ENCODE results near the gene CBLN2.

Gene CBLN2

DNA sequence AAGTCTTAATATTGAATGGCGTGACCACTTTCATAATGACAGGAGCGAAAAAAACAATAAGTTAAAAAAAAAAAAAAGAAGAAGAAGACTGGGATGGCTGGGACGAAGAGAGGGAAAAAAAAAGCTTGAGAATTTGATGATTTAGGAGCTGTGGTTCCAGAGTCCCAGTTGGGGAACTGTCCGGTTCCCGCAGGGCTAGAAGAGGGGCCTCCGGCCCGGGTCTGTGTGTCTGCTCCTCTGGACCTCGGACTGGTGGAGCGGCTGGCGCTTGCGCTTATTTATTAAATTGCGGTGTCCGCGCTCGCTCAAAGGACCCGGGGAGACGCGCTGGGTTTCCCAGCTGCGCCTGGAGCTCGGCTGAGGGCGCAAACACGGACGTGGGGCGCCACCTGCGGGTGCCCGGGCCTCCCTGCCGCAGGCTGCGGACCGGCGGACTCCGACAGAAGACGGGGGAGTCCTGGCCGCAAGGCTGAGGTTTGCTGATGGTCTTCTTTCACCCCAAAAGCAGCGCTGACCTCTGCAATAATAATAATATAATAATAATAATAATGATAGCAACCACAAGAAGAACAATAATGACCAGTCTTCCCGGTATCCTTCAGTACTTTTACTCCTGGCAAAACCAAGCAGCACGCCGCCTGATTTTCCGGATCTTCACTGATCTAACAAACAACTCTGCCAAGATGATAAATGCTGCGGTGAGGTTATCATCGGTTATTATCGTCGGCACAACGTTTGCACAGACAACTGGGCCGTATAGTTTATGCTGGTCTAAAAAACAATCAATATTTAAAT is at the start of gene CBLN2:
TSS of gene CBLN2 (minus strand) at position 251 of the 795 bp plus-strand sequence. CDS start 2,182 bp downstream, outside the sequence.
- peak; percentile 20 for DNase-seq (ENCODE audit: low read depth)

DNA sequence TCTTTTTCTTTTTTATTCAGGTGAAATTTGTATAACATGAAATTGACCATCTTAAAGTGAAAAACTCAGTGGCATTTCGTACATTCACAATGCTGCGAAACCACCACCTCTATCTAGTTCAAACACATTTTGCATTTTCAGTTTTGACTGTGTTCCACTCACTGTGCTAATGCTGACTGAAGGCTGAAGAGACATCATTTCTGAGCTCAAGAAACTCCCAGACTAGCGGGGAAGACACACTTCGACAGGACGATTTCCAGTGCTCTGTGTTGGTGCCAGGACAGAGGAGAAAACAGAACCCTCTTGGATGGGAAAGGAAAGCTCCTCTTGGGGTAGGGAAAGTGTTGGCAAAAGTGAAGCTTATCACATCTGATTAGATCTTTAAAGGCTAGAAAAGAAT is 44.2 kb upstream of the CBLN2 start:
- no peak for DNase-seq (ENCODE audit: low read depth)

DNA sequence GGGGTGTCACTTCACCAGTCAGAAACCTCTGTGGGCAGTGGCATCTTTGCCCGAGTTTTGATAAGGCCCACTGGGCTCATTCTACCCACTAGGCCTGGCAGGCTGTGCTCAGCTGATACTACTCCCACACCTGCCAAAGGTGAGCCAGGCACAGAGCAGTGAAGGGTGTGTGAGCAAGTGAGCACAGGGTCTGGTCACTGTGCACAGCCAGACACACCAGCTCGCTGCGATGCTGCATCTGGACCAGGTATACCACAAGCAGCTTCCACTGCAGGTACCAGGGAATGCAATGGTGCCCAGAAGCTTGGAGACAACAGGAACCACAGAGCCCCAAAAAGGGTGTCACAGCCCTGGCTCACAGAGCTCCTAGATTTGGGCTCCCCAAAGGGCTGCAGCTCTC is 40.6 kb upstream of the CBLN2 start:
- DNase-seq (ENCODE audit: low read depth) = no peak

DNA sequence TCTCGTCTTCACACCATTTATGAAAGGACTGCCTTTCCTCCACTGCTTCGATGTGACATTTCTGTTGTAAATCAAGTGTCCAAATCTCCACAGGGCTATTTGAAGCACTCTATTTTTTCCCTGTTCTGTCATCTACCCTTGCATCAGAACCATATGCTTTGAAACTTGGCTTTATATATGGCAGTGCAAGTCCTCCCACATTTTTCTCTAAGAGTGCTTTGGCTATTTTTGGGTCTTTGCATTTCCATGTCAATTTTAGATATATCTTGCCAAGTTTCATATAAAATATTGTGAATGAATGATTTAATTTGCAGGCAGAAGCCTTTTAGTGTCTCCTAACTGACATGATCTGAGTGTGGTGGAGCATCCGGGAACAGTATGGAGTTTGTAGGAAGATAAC is 37.8 kb upstream of the CBLN2 start:
- no peak for DNase-seq (ENCODE audit: low read depth)

DNA sequence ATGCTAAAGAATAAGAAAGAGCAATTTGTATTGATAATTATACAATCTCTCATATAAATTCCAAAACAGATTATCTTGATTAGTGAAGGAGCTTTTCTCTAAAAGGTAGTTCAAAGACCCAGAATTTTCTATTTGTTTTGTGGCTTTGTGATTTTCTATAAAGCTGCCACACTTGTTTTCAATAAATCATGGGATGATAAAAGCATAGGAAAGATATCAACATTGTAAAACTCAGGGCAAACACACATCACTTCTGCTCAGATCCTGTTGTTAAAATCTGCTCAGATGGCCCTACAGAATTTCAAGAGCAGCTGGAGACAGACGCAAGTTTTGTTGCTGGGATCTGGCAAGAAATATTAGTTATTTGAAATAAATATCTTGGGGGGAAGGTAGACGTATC is 28.8 kb upstream of the CBLN2 start:
- no peak for DNase-seq (ENCODE audit: low read depth)

DNA sequence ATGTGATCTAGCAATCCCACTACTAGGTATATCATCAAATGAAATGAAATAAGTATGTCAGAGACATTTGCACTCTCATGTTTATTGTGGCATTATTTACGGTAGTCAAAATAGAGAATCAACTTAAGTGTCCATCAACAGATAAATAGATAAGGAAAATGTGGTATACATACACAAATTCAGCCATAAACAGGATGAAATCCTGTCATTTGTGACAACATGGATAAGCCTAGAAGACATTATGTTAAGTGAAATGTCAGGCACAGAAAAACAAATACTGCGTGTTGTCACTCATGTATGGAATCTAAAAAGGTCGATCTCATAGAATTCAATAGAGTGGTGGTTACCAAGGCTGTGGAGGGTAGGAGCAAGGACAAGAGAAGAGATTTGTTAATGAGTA is 22.1 kb upstream of the CBLN2 start:
- no peak for DNase-seq (ENCODE audit: low read depth)

DNA sequence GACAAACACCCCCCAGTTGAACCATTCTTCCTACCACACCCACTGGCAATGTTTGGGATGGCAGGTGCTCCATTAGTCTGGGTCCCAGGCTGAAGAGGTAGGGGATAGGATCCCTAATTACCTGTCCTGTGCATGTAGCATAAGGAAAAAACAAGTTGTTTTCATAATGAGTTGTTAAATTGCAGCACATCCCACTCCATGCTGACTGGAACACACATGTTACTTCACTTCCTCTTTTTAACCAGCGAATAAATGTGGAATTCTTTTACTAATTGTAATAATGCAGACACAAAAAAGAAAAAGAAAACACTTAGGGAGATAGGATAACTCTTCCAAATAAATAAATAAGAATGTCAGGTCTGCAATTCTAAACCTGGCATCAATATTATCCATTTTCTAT is 11.8 kb upstream of the CBLN2 start:
- no peak for DNase-seq (ENCODE audit: low read depth)

DNA sequence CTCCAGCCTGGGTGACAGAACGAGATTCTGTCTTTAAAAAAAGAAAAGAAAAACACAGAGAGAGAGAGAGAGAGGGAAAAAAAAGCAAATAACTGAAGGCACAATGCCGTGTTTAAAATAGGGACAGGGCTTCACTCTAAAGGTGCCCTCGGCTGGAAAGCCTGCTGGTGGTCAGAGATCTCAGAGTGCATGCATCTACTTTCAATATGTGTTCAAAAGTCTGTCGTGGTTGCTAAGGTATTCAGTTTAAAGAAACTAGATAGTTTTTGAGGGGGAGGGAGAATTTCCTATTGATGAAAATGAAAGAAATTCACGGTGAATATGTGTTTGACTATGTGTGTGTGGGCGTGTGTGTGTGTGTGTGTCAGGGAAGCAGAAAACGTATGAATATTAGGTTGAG is 11.0 kb upstream of the CBLN2 start:
- no peak for DNase-seq (ENCODE audit: low read depth)

DNA sequence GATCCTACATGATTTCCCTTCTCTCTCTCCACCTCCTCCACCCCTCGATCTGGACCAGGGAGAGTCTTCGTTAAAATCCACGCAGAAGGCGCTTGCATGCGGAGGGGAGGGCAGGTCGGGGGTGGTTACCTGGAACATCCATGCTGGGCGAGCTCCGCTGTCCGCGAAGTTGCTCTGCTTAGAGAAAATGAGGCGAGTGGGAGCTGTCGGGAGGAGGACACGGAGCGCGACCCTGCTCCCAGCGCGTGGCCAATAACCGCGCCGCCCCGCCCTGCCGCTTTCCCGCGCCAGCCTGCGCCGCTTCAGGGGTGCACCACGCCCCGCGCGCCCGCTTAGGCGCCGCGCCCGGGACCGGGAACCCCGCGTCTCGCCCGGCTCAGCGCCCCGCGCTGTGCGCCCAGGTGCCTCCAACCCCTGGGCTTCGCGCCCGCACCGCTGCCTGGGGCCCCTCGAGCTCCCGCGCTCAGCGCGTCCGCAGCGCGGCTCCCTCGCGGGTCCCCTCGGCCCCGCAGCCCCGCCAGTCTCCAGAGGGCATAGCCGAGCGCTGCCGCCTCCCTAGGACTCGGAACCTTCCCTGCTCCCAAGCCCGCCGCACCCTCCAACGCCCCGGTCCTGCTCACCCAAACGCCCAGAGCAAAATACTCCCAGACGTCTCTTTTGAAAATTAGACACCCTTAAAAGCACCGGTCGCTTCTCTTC is 636 bp downstream of the CBLN2 start:
- DNase-seq (ENCODE audit: low read depth) = no peak

DNA sequence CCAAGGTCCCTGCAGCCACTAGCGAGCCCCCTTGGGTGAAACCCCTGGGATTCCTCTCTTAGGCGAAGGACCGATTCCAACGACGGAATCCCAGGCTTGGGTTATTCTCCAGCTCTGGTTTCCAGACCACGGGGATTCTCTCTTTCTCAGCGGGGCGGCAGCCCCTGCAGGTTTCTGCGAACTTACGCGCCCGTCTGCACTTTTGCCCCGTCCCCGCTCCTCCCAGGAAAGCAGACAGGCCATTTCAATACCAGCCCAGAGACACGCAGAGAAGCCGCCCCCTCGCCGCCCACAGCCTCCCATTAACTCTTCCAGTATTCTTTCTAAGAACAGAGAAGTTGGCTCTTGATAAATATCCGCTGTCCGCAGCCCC is 1.2 kb downstream of the CBLN2 start:
- no peak for DNase-seq (ENCODE audit: low read depth)

DNA sequence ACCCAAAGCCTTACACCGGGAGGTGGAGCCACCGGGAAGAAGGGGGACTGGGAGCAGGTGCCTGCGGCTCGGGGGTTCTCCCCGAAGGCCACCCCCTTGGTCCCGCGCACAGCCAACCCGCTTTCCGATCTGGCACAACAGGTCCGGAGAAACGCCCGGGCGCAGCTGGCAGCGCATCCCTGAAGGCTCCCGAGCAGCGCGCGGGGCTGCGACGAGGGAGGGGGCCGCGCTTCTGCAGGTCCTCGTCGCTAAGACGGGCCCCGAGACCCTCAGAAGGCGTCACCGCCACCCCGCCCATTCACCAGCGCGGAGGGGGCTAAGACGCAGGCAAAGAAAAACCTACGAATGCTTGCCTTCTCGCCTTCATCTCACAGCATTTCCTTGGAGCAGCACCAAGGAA is 1.8 kb downstream of the CBLN2 start:
- DNase-seq (ENCODE audit: low read depth) = no peak

DNA sequence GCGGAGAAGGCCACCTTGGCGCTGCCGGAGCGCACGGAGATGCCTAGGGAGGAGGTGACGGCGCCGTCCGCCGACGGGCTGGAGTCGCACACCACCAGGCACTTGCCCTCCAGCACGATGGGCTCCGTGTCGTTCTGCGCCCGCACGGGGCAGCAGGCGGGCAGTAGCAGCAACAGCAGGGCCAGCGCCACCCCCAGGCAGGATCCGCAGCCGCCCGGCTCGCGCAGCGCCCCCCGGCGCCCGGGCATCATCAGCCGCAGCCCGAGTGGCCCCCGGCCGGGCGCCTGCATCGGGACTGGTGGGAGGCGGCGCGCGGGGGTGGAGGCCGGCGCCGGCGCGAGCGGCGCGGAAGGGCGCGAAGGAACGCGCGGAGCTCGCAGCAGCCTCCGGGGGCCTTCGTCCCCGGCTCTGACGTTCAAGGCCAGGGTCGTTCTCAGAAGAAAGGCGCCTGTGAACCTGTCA is 2.2 kb downstream of the CBLN2 start:
- DNase-seq (ENCODE audit: low read depth) = no peak

DNA sequence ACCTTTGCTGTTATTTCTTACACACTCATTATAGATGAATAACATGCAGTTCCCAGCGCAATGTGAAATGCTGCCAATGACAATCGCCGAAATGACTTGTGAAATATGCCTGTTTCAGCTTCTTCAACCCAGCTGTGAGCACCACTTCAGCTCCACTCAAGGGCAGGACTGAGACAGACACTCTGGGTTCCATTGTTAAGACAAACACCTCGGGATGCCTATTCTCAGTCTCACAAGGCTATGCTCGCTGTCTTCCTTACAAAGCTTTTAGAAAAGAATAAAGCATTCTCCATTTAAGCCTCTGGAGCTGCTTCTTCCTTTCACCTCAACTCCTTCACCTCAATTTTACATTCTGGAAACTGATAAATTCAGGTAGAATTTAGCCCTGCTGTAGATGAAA is 4.2 kb downstream of the CBLN2 start:
- no peak for DNase-seq (ENCODE audit: low read depth)

DNA sequence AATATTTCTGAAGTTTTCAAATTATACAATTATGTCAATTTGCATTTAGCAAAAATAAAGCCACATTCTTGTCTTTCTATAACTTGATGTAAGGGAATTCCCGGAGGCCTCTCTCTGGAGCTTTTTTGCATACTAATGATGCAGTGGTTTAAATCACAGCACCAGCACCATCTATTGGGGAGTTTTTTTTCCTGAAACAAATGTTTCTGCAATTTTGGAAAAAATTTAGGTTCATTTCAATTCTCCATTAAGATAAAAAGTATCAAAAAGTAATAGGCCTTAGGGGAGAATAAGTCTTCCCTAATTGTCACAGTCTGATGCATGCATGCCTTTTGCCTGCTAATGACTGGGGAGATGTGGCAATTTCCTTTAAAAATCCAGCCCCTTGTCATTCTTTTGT is 13.5 kb downstream of the CBLN2 start:
- DNase-seq (ENCODE audit: low read depth) = no peak

DNA sequence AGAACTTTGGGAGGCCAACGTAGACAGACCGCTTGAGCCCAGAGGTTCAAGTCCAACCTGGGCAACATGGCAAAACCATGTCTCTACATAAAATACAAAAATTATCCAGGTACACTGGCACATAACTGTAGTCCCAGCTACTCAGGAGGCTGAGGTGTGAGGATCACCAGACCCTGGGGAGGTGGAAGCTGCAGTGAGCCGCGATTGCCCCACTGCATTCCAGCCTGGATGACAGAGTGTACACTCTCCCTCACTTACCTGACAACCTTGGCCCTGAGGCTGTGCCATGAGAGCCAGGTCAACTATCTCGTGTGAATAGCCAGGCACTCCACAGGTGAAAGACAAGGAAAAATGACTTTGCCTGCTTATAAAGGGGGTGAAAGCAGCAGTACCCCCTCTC is 39.3 kb downstream of the CBLN2 start:
- no peak for DNase-seq (ENCODE audit: low read depth)

DNA sequence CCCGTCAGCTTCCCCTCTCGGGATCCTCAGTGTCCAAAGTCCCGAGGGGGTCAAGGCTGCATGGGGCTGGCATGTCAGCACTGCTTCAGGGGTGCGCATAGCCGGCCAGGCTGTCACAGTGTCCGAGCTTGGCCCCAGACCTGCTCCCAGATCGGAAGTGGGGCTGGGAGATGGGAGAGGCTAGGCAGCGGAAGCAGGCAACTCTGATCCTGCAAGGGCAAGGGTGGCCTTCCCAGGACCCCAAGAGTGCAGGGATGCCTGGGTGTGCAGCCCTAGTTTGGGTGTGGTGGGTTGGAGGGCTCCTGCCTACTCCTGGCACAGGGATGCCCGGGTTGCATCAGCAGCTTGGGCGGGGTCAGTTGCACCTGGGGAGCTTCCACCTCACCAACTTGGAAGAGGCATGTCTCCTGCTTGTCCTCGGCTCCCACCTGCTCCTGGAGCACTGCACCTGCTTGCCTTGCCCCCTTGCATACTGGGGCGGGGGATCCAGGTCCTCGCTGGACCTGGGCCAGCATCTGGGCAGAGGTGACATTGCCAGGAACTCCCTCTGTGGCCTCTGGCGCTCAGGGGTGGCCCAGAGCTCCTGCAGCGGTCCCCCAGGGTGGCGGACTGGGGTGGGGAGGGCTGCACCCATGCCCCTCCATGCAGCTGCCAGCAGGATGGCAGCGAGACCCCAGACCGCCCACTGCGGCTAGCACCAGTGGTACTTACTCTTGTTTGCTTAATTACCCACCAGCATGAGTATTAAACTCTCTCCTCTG is 41.3 kb downstream of the CBLN2 start:
- DNase-seq (ENCODE audit: low read depth) = no peak

DNA sequence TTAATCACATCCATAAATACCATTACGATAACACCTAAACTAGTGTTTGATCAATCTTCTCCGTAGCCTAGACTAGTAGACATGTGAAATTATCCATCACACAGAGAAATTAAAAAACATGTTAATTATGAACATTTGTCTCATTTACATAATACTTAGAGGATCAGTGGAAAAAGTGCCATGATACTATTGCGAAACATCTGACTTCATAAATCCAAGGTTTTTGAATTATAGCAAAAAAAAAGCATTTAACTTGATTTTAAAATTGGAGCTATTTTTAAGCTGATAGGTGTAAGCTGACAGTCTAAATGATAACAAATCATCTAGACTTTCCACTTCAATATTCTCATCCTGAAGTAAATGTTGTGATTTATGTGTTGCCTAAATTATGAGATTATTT is 51.6 kb downstream of the CBLN2 start:
- no peak for DNase-seq (ENCODE audit: low read depth)
